GM12878 (cell line): ENCODE results near the gene EMILIN3. TPM values are rescaled to one million over a fixed set of nuclear protein-coding genes. Genes with fewer than 3 reads are reported as not detected.

Source experiments
- BCL11A ChIP-seq: IDR thresholded peaks from 2 replicates; pipeline ENCODE4 v1.6.1; 2011; ENCODE audit warnings: low read depth, low read length
- BRCA1 ChIP-seq: IDR thresholded peaks from 2 replicates; pipeline ENCODE4 v1.6.1; 2011; ENCODE audit warnings: low read depth, low read length, improper control_type of control experiment
- CBX3 ChIP-seq: fragments of 200-600 bp; sonication (generic); IDR thresholded peaks from 2 replicates; pipeline ENCODE4 v1.6.1; 2016; ENCODE audit warnings: low read depth, borderline replicate concordance
- CUX1 ChIP-seq: IDR thresholded peaks from 2 replicates; pipeline ENCODE4 v1.6.1; 2012; ENCODE audit warnings: improper control_type of control experiment, low read depth, low read length; ENCODE audit not compliant: insufficient replicate concordance
- HDAC2 ChIP-seq: fragments of 200-600 bp; sonication (generic); IDR thresholded peaks from 2 replicates; pipeline ENCODE4 v1.6.1; 2017
- KAT2A ChIP-seq: conservative IDR thresholded peaks from 2 replicates; pipeline ENCODE4 v1.6.1; 2011; ENCODE audit warnings: low read depth, low read length; ENCODE audit not compliant: control insufficient read depth
- MYB ChIP-seq: fragments of 150-350 bp; IDR thresholded peaks from 2 replicates; pipeline ENCODE4 v1.6.1; 2014; ENCODE audit warnings: mild to moderate bottlenecking, low read depth, low read length, borderline replicate concordance
- NR2C2 ChIP-seq: IDR thresholded peaks from 2 replicates; pipeline ENCODE4 v1.6.1; 2011; ENCODE audit warnings: borderline replicate concordance, low read depth; ENCODE audit not compliant: control insufficient read depth, insufficient read length
- STAT1 ChIP-seq: fragments of 450-650 bp; conservative IDR thresholded peaks from 2 replicates; pipeline ENCODE4 v1.6.1; 2014; ENCODE audit warnings: antibody characterized with exemption, mild to moderate bottlenecking
- SUZ12 ChIP-seq: fragments of 200-600 bp; sonication (generic); IDR thresholded peaks from one replicate; pipeline ENCODE4 v1.6.1; 2018; ENCODE audit warnings: antibody characterized with exemption, mild to moderate bottlenecking; ENCODE audit not compliant: unreplicated experiment
- USF1 ChIP-seq: IDR thresholded peaks from 2 replicates; pipeline ENCODE4 v1.6.1; 2011; ENCODE audit warnings: borderline replicate concordance, low read depth, mild to moderate bottlenecking, moderate library complexity, mixed read lengths, low read length; ENCODE audit not compliant: insufficient read depth; ENCODE audit errors: extremely low read length
- ZBED1 ChIP-seq: IDR thresholded peaks from 2 replicates; pipeline ENCODE4 v1.6.1; 2016; ENCODE audit warnings: borderline replicate concordance
- ZBTB40 ChIP-seq: fragments of 450-650 bp; IDR thresholded peaks from 2 replicates; pipeline ENCODE4 v1.6.1; 2016; ENCODE audit warnings: mild to moderate bottlenecking, moderate library complexity, borderline replicate concordance
- polyA plus RNA-seq, 11 experiments: library from polyadenylated mRNA; depleted of rRNA in 4 of 11; unstranded in 6 of 11; stranded (reverse) in 5 of 11; fragments of >200 nt; fragmentation: Nextera tagmentation in 4 of 11; fragmentation: Illumina TruSeq in 1 of 11; extraction: Ambion mirVana in 4 of 11; extraction: Trizol in 1 of 11; gene quantifications; 1 replicate in 1 of 11; 2 replicates in 10 of 11; pipeline versions ENCODE4 v1.2.1 to v1.2.3, GENCODE V29; 2011 to 2016; ENCODE audit warnings: inconsistent platforms in 2 of 11, missing spikeins in 2 of 11, low read depth in 1 of 11
- total RNA-seq, 4 experiments: library from RNA; depleted of rRNA in 3 of 4; stranded (reverse); fragments of >200 nt in 3 of 4; fragmentation: Illumina TruSeq in 1 of 4; extraction: Trizol in 1 of 4; gene quantifications; 2 replicates each; pipeline versions ENCODE4 v1.2.1 to v1.2.3, GENCODE V29; 2013 to 2021
- TF ChIP-seq, protein P1 (sequence below): IDR thresholded peaks from 2 replicates; pipeline ENCODE4 v1.6.1; 2012; ENCODE audit warnings: low read depth, low read length, improper control_type of control experiment
- TF ChIP-seq, protein P2 (sequence below): IDR thresholded peaks from 2 replicates; pipeline ENCODE4 v1.6.1; 2011; ENCODE audit warnings: mild to moderate bottlenecking, low read depth, low read length, moderate library complexity; ENCODE audit not compliant: insufficient replicate concordance
- TF ChIP-seq, protein P3 (sequence below): IDR thresholded peaks from 2 replicates; pipeline ENCODE4 v1.6.1; 2011; ENCODE audit warnings: low read depth, low read length, improper control_type of control experiment, borderline replicate concordance

EMILIN3 gene
- total and polyA plus RNA-seq, 10 of the 15 experiments (the other 5 are each of a cell fraction or from before 2014, with no cell fraction given) = not detected

DNA sequence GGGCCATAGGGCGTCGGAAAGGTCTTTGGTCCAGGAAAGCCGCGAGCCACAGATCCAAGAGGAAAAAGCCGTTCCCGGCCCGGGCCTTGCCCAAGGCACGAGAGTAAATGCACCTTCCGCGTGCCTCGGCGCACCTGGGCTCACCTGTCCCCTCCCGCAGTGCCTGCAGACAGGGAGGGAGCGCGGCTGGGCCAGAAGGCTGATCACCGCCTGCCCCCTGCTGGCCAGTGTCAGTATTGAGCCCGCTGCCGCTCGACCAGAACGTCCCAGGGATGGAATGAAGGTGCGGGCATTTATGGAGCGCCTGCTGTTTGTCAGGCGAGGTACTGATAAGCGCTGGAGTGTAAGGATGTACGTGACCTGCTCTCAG is 26.7 kb downstream of the EMILIN3 start (continued):
- no peak for TF ChIP-seq ZBTB40
- TF ChIP-seq CUX1 = no peak
- no peak for TF ChIP-seq BCL11A
- TF ChIP-seq, protein P1, sequence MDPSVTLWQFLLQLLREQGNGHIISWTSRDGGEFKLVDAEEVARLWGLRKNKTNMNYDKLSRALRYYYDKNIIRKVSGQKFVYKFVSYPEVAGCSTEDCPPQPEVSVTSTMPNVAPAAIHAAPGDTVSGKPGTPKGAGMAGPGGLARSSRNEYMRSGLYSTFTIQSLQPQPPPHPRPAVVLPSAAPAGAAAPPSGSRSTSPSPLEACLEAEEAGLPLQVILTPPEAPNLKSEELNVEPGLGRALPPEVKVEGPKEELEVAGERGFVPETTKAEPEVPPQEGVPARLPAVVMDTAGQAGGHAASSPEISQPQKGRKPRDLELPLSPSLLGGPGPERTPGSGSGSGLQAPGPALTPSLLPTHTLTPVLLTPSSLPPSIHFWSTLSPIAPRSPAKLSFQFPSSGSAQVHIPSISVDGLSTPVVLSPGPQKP = no peak
- no peak for TF ChIP-seq KAT2A
- TF ChIP-seq, protein P2, sequence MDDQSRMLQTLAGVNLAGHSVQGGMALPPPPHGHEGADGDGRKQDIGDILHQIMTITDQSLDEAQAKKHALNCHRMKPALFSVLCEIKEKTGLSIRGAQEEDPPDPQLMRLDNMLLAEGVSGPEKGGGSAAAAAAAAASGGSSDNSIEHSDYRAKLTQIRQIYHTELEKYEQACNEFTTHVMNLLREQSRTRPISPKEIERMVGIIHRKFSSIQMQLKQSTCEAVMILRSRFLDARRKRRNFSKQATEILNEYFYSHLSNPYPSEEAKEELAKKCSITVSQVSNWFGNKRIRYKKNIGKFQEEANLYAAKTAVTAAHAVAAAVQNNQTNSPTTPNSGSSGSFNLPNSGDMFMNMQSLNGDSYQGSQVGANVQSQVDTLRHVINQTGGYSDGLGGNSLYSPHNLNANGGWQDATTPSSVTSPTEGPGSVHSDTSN = no peak
- TF ChIP-seq USF1 = no peak
- TF ChIP-seq ZBED1 = no peak
- TF ChIP-seq CBX3 = no peak
- TF ChIP-seq, protein P3, sequence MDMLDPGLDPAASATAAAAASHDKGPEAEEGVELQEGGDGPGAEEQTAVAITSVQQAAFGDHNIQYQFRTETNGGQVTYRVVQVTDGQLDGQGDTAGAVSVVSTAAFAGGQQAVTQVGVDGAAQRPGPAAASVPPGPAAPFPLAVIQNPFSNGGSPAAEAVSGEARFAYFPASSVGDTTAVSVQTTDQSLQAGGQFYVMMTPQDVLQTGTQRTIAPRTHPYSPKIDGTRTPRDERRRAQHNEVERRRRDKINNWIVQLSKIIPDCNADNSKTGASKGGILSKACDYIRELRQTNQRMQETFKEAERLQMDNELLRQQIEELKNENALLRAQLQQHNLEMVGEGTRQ = no peak
- TF ChIP-seq MYB = no peak
- TF ChIP-seq BRCA1 = no peak
- TF ChIP-seq STAT1 = 0 out of 2 replicates have a peak, but pooled peaks have one; percentile 72
- TF ChIP-seq NR2C2 = no peak
- TF ChIP-seq HDAC2 = no peak
- no peak for TF ChIP-seq SUZ12
